ENCODE data around the gene PIGK.

PIGK gene

DNA sequence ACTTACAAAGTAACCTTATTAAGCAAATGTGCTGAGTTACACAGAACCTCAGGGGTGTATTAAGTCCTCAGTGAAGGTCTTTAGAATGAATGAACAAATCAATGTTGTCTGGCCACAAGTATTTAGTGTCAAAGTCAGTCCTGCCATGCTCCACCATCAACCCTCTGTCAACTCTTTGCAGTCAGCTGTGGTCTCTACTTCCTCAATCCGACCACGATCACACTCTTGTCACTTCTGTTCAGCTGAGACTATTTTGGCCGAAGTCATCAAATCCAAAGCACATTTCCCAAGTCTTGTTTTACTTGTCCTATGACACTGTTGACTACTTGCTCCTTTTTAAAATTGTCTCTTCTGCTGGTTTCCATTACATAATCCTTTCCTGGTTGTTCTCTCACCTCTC is 178.4 kb downstream of the PIGK start:
- Histone ChIP-seq H3K27me3 (ENCODE audit: insufficient read depth, low read length) (no peaks in the 10 kb centered on the region), H3K4me3 (ENCODE audit: low read depth, low read length) (no peak overlapping the region), H2AFZ (ENCODE audit: low read length, unreplicated experiment) (no peak overlapping the region), H3K4me1 (ENCODE audit: control insufficient read depth, insufficient read depth, low read length, unreplicated experiment) (peaks cover 16% of the 10 kb centered on the region), H3K36me3 (ENCODE audit: insufficient read depth, low read length) (no peaks in the 10 kb centered on the region), H3K79me2 (ENCODE audit: control insufficient read depth, insufficient read depth, low read length, unreplicated experiment) (no peaks in the 10 kb centered on the region), H3K27ac (ENCODE audit: low read depth, low read length) (no peak overlapping the region)

DNA sequence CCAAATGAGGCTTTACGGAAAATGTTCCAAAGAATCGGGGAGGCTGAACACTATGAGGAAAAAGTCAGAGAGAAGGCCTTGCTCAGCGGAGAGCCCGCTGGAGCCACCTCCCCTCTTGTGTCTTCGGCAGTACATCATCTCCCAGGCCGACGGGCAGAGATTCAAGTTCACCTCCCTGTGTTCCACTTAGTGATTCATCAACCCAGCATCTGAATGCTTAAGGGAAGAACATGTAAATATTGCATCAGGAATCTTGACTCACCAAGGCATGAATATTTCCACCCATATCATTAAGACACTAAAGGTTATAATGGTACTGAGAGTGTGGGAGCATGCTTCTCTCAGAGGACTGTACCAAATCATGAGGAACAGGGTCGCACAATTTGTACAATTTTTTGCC is 179.5 kb downstream of the PIGK start:
- Histone ChIP-seq H3K27me3 (ENCODE audit: insufficient read depth, low read length) (no peaks in the 10 kb centered on the region), H3K4me3 (ENCODE audit: low read depth, low read length) (peak overlapping the region; percentile 5; the same call in 1 of the 2 replicates), H3K36me3 (ENCODE audit: insufficient read depth, low read length) (no peaks in the 10 kb centered on the region), H3K4me1 (ENCODE audit: control insufficient read depth, insufficient read depth, low read length, unreplicated experiment) (peaks cover 16% of the 10 kb centered on the region), H3K27ac (ENCODE audit: low read depth, low read length) (peak overlapping the region; percentile 74), H3K79me2 (ENCODE audit: control insufficient read depth, insufficient read depth, low read length, unreplicated experiment) (no peaks in the 10 kb centered on the region), H2AFZ (ENCODE audit: low read length, unreplicated experiment) (peak overlapping the region; percentile 16)

DNA sequence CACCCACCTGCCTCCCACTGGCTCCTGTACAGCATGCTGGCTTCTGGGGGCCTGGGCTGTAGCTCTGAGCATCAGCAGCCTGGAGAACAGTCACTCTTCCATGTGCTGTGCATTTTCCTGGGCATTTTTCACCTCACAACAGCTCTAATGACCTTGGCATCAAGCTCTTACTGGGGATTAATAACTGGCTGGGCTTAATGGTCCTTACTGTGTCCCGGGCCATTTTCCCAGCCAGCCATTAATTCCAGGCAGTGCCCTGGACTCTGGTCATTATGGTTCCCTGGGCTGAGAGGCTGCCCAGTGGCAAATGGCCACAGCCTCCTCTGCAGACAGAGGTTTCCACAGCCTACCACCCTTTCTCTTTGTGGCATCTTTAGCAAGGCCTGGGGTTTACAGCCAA is 180.1 kb downstream of the PIGK start:
- Histone ChIP-seq H3K27me3 (ENCODE audit: insufficient read depth, low read length) (no peaks in the 10 kb centered on the region), H3K79me2 (ENCODE audit: control insufficient read depth, insufficient read depth, low read length, unreplicated experiment) (no peaks in the 10 kb centered on the region), H3K27ac (ENCODE audit: low read depth, low read length) (peak overlapping the region; percentile 74), H3K4me1 (ENCODE audit: control insufficient read depth, insufficient read depth, low read length, unreplicated experiment) (peaks cover 16% of the 10 kb centered on the region), H3K36me3 (ENCODE audit: insufficient read depth, low read length) (no peaks in the 10 kb centered on the region), H2AFZ (ENCODE audit: low read length, unreplicated experiment) (no peak overlapping the region), H3K4me3 (ENCODE audit: low read depth, low read length) (no peak overlapping the region)

Data from ACC112 (cell line).